GM23338 (cell line): ENCODE data around the gene NCS1. TPM values are rescaled to one million over a fixed set of nuclear protein-coding genes. Genes with fewer than 3 reads are reported as not detected.

Experiments used
- ATAC-seq: fragments of 200-7000 bp; cut with Tn5 transposase; 3 replicates; pipeline ENCODE4 v1.9.1; 2020
- DNase-seq: peaks from one replicate; pipeline ENCODE4 v3.0.0-alpha.2; 2015; ENCODE audit warnings: low spot score
- H2AFZ ChIP-seq: fragments of 200-600 bp; sonication (generic); 2 replicates; pipeline ENCODE4 v1.8.0; 2016; ENCODE audit warnings: antibody characterized with exemption, mild to moderate bottlenecking, moderate library complexity
- H3F3A ChIP-seq: fragments of 200-600 bp; sonication (generic); replicated peaks from 2 replicates; pipeline ENCODE4 v1.8.0; 2017; ENCODE audit warnings: antibody characterized with exemption, mixed run types, low read depth
- H3K27ac ChIP-seq: fragments of 200-600 bp; sonication (generic); 2 replicates; pipeline ENCODE4 v1.6.1; 2016; ENCODE audit warnings: low read depth
- H3K27me3 ChIP-seq: fragments of 200-600 bp; sonication (generic); 2 replicates; pipeline ENCODE4 v1.8.0; 2016; ENCODE audit warnings: mild to moderate bottlenecking, mixed run types, moderate library complexity; ENCODE audit not compliant: insufficient read depth
- H3K36me3 ChIP-seq: fragments of 200-600 bp; sonication (generic); 2 replicates; pipeline ENCODE4 v1.8.0; 2016; ENCODE audit warnings: mild to moderate bottlenecking; ENCODE audit not compliant: insufficient read depth
- H3K4me1 ChIP-seq: fragments of 200-600 bp; sonication (generic); 2 replicates; pipeline ENCODE4 v1.8.0; 2016; ENCODE audit warnings: mild to moderate bottlenecking, moderate library complexity; ENCODE audit not compliant: insufficient read depth
- H3K4me2 ChIP-seq: fragments of 200-600 bp; sonication (generic); 2 replicates; pipeline ENCODE4 v1.7.1; 2017; ENCODE audit warnings: mixed run types
- H3K4me3 ChIP-seq: fragments of 200-600 bp; sonication (generic); 2 replicates; pipeline ENCODE4 v1.6.1; 2016; ENCODE audit warnings: mixed run types
- H3K79me2 ChIP-seq: fragments of 200-600 bp; sonication (generic); replicated peaks from 2 replicates; pipeline ENCODE4 v1.8.0; 2017; ENCODE audit warnings: mild to moderate bottlenecking; ENCODE audit not compliant: insufficient read depth
- H3K9me2 ChIP-seq: fragments of 200-600 bp; sonication (generic); 2 replicates; pipeline ENCODE4 v1.8.0; 2017; ENCODE audit not compliant: insufficient read depth
- H4K20me1 ChIP-seq: fragments of 200-600 bp; sonication (generic); replicated peaks from 2 replicates; pipeline ENCODE4 v1.8.0; 2017; ENCODE audit warnings: mild to moderate bottlenecking; ENCODE audit not compliant: insufficient read depth
- H3K27ac Mint-ChIP-seq: 2 replicates; pipeline ENCODE4 v1.8.0; 2020; ENCODE audit warnings: inconsistent platforms, mild to moderate bottlenecking, moderate library complexity, mixed read lengths
- H3K27me3 Mint-ChIP-seq: 3 replicates; pipeline ENCODE4 v1.8.0; 2022; ENCODE audit warnings: low read depth, mild to moderate bottlenecking, moderate library complexity, mixed read lengths, inconsistent platforms; ENCODE audit not compliant: insufficient read depth, poor library complexity
- H3K36me3 Mint-ChIP-seq: 3 replicates; pipeline ENCODE4 v1.8.0; 2021; ENCODE audit warnings: low read depth, mild to moderate bottlenecking, inconsistent platforms, moderate library complexity, mixed read lengths
- H3K4me1 Mint-ChIP-seq: 3 replicates; pipeline ENCODE4 v1.8.0; 2020; ENCODE audit warnings: mild to moderate bottlenecking, inconsistent platforms, mixed read lengths
- H3K4me3 Mint-ChIP-seq: 3 replicates; pipeline ENCODE4 v1.8.0; 2021; ENCODE audit warnings: moderate library complexity, mild to moderate bottlenecking, inconsistent platforms, mixed read lengths
- H3K9me3 Mint-ChIP-seq: 3 replicates; pipeline ENCODE4 v1.8.0; 2020; ENCODE audit warnings: moderate library complexity, mild to moderate bottlenecking, inconsistent platforms, mixed read lengths
- CTCF ChIP-seq, 2 experiments: fragments of 200-600 bp in 1 of 2; sonication (generic) in 1 of 2; conservative IDR thresholded peaks; 2 replicates each; pipeline versions ENCODE4 v1.5.1 to v1.6.1; 2016 to 2017; ENCODE audit warnings: antibody characterized with exemption in 2 of 2, low read depth in 2 of 2, mild to moderate bottlenecking in 2 of 2, moderate library complexity in 1 of 2
- EZH2 ChIP-seq: fragments of 200-600 bp; sonication (generic); IDR thresholded peaks from one replicate; pipeline ENCODE4 v1.8.0; 2017; ENCODE audit warnings: antibody characterized with exemption, mild to moderate bottlenecking, low read depth; ENCODE audit not compliant: unreplicated experiment
- JUNB ChIP-seq: IDR thresholded peaks from one replicate; pipeline ENCODE4 v1.6.1; 2016; ENCODE audit warnings: antibody characterized with exemption; ENCODE audit not compliant: unreplicated experiment
- POLR2AphosphoS5 ChIP-seq: IDR thresholded peaks from 2 replicates; pipeline ENCODE4 v1.6.1; 2016; ENCODE audit warnings: antibody characterized with exemption, low read depth
- STAT1 ChIP-seq: IDR thresholded peaks from one replicate; pipeline ENCODE4 v1.6.1; 2016; ENCODE audit warnings: antibody characterized with exemption; ENCODE audit not compliant: unreplicated experiment
- ZNF114 ChIP-seq: fragments of 250-450 bp; sonication (Bioruptor Pico); IDR thresholded peaks from 2 replicates; pipeline ENCODE4 v1.5.0; 2020; ENCODE audit warnings: mild to moderate bottlenecking, moderate library complexity
- ZNF331 ChIP-seq: fragments of 250-450 bp; sonication (Bioruptor Pico); IDR thresholded peaks from 2 replicates; pipeline ENCODE4 v1.5.0; 2020; ENCODE audit warnings: low read depth, mild to moderate bottlenecking, moderate library complexity
- ZNF462 ChIP-seq: fragments of 250-450 bp; sonication (Bioruptor Pico); IDR thresholded peaks from 2 replicates; pipeline ENCODE4 v1.5.0; 2020; ENCODE audit warnings: mild to moderate bottlenecking, moderate library complexity
- polyA plus RNA-seq: library from polyadenylated mRNA; unstranded; fragments of >200 nt; fragmentation: Nextera tagmentation; extraction: Ambion mirVana; gene quantifications from 2 replicates; pipeline ENCODE4 v1.2.1, GENCODE V29; 2016
- total RNA-seq: library from RNA; depleted of rRNA; stranded (reverse); fragments of >200 nt; shearing (Covaris generic); gene quantifications from 2 replicates; pipeline ENCODE4 v1.2.3, GENCODE V29; 2014

NCS1 gene
- total and polyA plus RNA-seq, 2 experiments from 2014 or later, result 8.2 to 34.3 TPM

DNA sequence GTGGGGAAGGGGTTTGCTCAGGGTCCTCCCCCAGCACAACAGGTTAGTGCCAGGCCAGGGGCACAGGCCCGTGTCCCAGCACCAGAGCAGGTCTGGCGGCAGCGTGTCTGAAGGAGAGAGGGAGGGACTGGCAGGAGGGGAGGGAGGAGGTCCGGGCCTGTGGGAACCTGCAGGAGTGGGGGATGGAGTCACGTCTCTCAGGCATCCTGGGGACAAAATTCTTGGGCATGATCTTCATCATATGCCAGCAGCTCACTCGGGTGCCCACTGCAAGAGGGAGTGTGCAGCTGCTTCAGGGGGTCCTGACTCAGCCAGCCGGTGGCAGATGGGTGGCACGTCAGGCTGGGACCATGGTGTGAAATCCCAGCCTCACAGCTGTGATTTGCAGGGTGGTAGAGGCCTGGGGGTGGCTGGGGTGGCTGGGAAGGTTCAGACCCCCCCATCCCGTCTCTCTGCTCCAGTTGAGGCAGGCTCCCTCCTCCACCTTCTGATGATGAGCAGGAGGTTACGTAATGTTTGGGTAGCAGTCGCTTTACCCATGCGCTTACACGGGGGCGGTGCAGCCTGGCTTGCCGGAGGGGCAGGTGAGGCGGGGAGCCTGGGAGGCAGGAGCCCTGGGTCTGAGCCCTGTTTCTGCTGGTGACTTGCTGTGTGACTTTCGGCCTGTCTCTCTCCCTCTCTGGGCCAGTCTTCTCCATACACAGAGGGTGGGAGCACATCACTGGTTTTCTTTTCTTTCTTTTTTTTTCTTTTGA is 40.5 kb downstream of the NCS1 start:
- Histone ChIP-seq H4K20me1 (no peaks in the 10 kb centered on the region; the same call in 1 of the 2 replicates), H2AFZ (no peak overlapping the region), H3K27me3 (no peaks in the 10 kb centered on the region), H3K36me3 (no peaks in the 10 kb centered on the region), H3K4me3 (no peak overlapping the region), H3K27ac (no peak overlapping the region), H3K4me1 (peaks cover 18% of the 10 kb centered on the region; the same call in 1 of the 2 replicates), H3F3A (no peaks in the 10 kb centered on the region), H3K4me2 (no peak overlapping the region), H3K79me2 (no peaks in the 10 kb centered on the region), H3K9me2 (no peaks in the 10 kb centered on the region)
- no peaks in the 10 kb centered on the region for H3K9me3 Mint-ChIP-seq
- ATAC-seq (no peak), DNase-seq (no peak)
- no peak overlapping the region; the same call in 1 of the 2 replicates for H3K27ac Mint-ChIP-seq
- H3K27me3 Mint-ChIP-seq, result peaks cover 25% of the 10 kb centered on the region
- H3K4me1 Mint-ChIP-seq, result peaks cover 57% of the 10 kb centered on the region
- no peaks in the 10 kb centered on the region for H3K36me3 Mint-ChIP-seq
- TF ChIP-seq ZNF331 (CRISPR knock-in tag) (no peak), ZNF462 (CRISPR knock-in tag) (no peak), EZH2 (no peak), POLR2AphosphoS5 (no peak), CTCF (conservative IDR thresholded peaks at IDR 0.05; ENCODE audit: low read depth in 2 of 2) (no peak), ZNF114 (no peak), JUNB (no peak), STAT1 (no peak)
- H3K4me3 Mint-ChIP-seq, result no peak overlapping the region
